ELR (cell line): ENCODE data around the gene TLR10.
"Not testable (repeated sequence)": the region's sequence is repeated elsewhere in the genome, so short reads cannot be mapped to it uniquely, and the experiment has no call there.

ENCODE experiments used
- DNase-seq: peaks from one replicate; pipeline ENCODE4 v3.0.0-alpha.2; 2015; ENCODE audit warnings: low read depth

Gene TLR10

DNA sequence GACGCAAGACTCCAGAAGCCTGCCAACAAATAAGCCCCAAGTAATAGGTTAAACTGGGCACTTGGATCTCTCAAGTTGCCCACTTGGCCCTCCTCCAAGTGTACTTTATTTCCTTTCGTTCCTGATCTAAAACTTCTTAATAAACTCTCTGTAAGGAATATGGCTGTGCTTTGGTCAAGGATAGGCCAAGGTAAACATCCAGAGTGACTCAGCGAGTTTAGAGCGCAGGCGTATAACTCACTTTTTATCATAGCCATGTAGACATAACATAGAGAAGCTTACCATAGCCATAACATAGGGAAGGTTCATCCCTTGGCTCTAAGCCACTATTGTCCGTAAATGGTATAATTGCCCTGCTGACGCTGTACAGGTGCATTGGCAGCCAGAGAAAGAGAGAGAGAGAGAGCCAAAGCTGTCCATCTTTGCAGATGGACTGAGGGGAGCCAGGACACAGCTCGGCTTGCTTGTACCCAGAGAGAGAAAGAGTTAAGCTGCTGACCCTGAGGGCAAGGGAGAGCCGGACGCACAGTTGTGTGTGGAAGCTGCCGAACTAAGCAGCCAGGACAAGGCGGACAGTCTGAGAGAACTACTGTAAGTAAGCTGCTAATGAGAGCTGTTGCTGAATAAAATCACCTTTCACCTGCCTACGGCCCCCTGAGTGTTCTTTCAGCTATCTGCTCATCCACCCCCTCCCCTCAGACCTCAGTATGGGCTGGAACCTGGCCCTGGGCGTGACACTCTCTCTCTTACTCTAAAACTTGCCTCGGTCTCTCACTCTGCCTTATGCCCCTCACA is 20.0 kb upstream of the TLR10 start:
- no peak for DNase-seq

DNA sequence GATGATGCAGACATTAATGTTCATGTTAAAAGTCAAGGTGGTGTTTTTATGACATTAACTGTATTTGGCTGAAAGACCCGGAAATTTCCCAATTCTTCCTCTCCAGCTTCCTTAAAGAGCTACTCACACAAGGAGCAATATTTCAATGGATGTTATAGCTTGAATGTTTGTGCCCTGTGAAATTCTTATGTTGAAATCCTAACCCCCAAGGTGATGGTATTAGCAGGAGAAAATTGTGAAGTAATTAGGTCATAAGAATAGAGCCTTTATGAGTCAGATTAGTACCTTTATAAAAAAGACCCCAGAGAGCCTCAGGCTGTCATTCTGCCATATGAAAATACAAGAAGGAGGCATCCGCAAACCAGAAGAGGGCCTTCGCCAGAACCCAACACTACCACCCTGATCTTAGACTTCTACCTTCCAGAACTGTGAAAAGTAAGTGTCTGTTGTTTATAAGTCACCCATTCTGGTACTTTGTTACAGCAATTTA is 18.2 kb upstream of the TLR10 start:
- no peak for DNase-seq

DNA sequence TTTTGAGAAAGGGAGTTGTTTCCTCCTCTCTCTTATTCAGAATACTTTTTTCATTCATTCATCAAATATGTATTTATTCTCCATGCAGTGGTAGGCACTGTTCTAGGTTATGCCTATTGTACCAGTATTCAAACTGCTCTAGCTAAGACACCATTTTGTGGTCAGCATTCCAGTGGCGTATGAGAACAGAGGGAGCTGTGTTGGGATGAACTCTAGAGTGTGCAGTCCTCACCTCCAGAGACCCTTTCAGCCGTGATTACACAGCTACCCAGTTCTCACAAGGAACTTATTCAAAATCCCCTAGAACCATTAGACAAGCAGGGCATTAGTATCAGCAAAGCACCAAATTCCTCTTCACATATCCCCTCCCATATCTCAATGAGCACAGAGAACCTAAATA is 17.6 kb upstream of the TLR10 start:
- no peak for DNase-seq

DNA sequence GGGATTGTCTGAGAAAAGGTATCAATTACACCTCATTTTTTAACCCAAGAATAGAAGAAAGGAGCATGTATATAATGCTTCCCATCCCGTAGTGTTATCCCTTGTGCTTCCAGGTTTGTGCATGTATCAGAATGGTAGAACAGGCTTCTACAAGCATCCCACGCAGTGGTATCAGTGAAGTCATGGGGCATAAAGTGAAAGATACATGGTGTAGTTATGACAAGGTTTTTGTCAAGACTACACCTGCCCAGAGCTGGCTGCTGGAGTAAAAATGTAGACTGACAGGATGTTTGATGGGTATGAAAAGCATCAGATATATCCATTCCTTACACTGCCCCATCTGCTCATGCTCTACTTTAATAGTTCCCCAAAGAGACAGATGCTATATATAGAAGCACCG is 12.3 kb upstream of the TLR10 start:
- no peak for DNase-seq

DNA sequence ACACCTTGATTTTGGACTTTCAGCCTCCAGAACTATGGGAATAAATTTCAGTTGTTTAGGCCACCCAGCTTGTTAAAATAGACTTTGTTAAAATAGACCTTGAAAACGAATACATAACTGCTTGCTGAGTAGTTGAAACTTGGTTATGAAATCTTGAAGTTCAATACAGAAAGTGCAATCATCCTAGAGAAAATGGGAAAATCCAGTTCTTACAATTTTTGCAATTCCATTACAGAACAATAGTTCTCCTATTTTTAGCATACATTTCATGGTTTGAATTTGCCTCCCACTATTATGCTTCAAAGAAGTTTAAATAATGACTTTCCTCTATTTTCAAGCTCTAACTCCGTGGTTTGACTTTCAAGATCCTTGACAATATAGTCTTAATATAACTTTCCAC is 11.3 kb upstream of the TLR10 start:
- DNase-seq: no peak

DNA sequence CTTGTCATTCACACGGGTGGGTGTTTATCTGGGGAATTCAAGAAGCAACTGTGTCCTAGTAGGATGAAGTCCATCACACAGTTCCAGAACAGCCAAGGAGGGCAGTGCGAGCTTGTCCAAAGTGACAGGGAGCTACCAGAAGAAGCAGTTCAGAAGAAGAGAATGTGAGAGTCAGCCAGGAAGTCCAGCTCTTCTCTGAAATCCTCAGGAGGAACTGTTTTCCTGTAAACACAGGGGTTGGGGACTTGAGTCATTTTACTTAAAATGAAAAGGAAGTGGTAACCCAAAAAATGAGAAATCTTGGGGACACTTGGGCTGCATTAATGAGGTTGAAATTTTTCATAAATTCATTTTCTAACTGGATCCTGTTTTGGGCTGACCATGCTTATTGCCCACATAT is 8.2 kb upstream of the TLR10 start:
- no peak for DNase-seq

DNA sequence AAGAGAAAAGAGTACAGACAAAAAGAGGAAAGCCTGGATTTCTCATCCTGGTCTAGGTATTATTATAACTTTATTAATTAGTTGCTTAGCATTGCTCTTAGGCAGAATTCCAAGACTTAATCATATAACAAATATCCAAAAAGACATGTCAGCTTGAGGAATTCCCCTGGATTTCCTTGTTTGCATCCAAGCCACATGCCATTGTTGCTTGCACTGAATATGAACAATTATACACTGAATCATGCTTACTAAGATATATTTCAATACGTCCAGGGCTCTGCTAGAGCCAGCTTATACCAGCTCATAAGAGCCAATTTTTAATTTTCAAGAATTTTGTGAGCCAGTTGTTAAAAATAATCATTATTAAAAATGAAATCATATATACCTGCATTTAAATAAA is 5.5 kb upstream of the TLR10 start:
- peak; percentile 27 for DNase-seq

DNA sequence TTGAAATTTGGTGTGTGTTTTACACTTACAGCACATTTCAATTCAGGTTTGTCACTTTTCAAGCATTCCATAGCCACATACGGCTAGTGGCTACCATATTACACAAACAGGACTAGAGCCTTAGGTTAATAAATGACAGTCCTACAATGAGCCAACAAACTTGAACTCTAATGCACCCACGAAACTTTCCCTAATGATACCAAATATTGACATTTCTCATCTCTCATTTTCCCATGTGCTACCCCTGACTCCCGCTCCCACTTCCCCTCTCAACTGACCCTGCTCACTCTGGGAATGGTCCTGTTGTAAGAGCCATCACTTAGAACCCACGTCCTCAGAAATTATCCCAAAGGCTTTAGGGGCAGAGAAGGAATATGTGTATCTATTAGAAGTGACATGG is 4.9 kb upstream of the TLR10 start:
- no peak for DNase-seq

DNA sequence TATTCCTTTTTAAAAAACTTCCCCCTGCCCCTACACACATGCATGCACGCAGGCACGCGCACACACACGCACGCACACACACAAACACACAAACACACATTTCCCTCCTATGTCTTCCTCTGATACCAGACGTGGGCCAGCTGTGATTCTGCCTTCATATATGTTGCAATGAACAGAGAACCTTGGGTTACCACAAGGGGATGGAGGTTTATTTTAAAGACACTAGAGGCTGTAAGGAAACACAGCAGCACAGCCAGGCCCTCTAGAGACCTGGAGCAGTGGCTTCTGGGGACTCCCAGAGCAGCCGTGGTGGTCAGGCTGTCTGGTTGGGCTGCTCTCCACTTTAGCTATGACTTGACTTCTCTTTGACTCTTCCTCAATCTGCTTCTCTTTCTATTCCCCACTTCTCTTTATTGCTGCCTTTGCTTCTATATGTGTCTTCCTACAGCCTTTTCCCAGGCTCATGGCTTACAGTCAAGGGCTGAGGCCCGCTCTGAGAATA is 3.2 kb upstream of the TLR10 start:
- no peak for DNase-seq

DNA sequence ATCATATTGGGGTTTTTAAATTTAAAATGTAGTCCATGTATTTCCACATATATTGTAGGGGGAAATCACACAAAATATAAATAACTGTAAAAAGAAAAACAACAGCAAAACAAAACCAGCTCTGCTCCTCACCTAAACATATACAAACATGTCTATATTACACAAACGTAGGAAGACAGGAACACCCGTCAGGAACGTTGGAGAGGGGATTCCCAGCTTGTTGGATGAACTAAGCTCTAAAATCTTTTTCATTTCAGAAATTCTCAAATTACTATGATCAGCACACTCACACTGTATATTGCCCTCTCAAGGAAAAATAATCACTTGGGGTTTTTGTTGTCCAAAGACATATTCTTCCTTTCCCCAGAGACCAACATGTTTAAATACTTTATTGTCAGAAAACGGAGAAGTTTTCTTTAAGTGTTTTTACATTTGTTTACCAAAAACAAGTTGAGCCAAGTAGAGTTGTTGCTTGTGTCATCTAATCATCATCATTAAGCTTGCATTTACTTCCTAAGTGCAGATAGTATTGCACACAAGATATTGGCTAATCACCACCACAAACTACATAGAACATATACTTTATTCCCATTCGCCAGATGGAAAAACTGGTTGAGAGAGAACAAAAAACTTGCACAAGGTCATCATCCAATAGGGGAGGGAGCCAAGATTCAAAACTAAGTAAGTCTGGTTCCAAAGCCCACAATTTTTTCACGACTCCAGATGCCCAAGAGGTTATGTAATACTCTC is 2.4 kb upstream of the TLR10 start:
- DNase-seq: no peak

DNA sequence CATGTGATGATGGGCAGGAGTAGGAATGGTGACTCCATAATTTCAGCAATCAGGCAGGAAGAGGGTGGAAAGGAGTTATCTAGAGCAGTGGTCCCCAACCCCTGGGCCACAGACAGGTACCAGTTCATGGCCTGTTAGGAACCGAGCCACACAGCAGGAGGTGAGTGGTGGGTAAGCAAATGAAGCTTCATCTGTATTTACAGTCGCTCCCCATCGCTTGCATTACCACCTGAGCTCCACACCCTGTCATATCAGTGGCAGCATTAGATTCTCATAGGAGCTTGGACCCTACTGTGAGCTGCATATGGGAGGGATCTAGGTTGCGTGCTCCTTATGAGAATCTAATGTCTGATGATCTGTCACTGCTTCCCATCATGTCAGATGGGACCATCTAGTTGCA is 1.4 kb upstream of the TLR10 start:
- no peak for DNase-seq

DNA sequence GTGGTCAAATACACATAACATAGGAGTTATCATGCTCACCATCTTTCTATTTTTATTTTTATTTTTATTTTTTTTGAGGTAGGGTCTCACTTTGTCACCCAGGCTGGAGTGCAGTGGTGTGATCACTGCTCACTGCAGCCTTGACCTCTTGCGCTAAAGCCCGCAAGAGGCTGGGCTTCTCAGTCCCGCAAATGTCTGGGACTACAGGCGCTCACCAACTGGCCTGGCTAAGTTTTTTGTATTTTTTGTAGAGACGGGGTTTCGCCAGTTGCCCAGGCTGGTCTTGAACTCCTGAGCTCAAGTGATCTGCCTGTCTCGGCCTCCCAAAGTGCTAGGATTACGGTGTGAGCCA is 295 bp upstream of the TLR10 start:
- no peak for DNase-seq

DNA sequence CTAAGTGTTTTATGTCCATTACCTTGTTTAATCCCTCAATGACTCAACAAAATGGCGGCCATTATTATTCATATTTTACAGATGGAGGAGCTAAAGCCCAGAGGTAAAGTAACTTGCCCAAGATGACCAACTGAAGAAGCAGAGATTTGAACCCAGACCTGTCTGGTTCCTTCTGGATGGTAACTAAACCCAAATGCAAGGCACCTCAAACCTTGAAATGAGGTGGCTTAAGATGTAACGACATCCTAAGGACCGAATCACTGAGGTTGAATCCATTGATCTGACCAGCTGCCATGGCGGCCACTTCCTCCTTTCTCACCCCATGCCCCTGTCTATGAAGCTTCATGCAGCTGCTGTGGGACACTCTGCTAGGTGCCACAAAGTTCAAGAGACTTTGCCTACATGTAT is 932 bp downstream of the TLR10 start:
- no peak for DNase-seq

DNA sequence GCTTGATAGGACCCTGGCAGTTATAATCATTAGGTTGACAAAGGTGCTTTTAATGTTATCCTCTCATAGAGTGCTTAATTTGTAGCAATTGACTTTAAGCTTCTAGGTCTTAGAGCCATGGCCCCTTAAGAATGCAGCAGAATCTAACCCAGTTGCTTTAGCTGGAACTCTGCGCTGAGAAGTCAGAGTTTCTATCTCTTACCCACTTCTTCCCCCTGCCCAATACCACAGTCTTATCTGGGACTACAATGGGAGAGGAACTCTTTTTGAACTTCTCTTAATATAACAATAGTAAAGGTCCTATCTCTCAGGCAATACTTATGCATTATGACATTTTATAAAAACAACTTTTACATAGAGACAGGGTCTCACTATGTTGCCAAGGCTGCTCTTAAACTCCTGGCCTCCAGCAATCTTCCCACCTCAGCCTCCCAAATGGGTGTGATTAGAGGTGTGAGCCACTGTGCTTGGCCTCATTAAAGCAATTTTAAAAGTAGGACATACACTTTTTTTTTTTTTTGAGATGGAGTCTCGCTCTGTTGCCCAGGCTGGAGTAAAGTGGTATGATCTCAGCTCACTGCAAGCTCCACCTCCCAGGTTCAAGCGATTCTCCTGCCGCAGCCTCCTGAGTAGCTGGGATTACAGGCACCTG is 1.8 kb downstream of the TLR10 start:
- no peak for DNase-seq

DNA sequence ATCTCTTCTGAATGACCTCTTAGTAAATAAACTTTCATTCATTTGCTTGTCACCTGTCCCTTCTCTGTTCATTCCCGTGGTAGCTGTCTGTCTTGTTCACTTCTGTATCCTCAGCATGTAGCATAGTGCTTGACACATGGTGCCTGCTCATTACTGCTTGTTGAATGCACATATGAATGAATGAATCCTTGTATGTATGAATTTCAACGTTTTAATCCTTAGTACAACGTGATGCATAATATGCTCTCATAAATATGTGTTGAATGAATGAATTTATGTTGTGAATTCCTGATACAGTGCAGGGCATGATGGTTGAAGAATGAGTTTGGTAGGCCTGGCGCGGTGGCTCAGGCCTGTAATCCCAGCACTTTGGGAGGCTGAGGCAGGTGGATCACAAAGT is 3.0 kb downstream of the TLR10 start:
- no peak for DNase-seq

DNA sequence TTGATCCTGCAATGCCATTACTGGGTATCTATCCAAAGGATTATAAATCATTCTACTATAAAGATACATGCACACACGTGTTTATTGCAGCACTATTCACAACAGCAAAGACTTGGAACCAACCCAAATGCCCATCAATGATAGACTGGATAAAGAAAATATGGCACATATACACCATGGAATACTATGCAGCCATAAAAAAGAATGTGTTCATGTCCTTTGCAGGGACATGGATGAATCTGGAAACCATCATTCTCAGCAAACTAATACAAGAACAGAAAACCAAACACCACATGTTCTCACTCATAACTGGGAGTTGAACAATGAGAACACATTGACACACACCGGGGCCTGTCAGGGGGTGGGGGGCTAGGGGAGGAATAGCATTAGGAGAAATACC is 4.9 kb downstream of the TLR10 start:
- not testable (repeated sequence) for DNase-seq

DNA sequence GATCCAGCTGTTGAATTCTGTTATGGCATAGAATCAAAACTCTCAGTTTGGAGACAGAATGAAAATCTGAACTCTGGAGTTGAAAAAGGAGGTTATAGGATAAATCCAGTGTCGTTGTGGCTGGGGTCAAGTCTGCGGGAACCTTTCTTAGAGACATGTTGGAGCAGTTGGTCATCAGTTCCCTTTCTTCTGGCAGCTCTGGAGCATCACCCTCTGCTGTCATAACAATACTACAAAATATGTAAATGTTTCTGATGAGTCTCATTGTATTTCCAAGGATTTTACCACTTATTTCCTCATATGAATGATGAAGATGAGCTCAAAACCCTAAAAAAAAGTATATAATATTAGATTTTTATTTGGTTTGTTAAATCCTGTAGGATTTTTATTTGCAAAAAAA is 7.5 kb downstream of the TLR10 start:
- no peak for DNase-seq

DNA sequence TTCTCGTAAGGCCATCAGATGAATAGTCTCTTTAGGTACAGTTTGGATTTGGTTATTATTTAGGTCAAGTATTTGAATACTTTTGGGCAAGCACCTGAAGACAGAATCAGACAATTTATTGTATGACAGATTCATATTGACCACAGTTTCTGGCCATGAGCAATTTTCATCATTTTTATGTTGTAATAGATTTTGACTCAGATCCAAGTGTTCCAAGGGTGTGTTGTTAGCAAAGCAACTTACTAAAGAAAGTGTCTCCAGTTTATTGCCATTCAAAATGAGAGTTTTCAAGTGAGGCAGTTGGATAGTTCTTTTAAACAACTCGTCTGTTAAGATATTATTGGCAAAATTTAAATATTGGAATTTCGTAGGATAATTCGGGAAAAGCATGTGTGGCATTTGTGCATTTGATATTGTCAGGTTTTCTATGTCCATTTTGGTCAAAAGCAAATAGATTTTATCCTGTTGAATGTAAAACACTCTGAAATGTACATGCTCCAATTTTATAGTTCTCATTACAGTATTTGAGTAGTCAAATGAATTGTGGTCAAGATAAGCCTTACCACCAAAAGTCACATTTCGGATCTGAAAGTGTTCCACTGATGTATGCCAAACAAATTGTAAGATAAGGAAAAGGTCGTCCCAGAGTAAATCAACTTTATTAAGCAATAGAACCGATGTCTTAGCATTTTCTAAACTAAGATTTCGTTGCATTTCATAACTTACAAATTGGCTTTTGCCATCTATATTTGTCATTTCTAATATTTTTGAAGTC is 8.4 kb downstream of the TLR10 start:
- DNase-seq: no peak

DNA sequence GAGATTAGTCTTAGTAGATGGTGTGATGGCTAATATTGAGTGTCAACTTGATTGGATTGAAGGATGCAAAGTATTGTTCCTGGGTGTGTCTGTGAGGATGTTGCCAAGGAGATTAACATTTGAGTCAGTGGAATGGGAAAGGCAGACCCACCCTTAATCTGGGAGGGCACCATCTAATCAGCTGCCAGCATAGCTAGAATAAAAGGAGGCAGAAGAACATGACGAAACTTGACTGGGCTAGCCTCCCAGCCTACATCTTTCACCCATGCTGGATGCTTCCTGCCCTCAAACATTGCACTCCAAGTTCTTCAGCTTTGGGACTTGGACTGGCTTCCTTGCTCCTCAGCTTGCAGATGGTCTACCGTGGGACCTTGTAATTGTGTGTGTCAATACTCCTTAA is 12.5 kb downstream of the TLR10 start:
- not testable (repeated sequence) for DNase-seq

DNA sequence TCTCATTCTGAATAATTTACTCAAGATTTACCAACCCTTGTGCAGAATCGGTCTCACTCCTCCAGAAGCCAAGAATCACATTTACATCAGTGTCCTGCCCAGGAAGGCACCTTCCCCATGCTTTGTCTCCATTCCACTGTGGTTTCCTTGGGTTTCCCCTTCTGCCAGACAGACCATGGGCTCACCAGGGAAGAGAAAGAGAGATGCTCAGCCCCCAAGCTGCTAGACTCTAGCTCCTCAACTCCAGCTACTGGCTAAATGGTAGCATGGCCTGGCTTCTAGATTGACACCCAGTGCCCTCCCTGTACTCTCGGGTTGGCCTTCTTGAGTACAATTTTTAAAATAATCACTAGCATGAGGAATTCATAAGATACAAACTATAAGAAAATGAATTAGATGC is 12.9 kb downstream of the TLR10 start:
- no peak for DNase-seq

DNA sequence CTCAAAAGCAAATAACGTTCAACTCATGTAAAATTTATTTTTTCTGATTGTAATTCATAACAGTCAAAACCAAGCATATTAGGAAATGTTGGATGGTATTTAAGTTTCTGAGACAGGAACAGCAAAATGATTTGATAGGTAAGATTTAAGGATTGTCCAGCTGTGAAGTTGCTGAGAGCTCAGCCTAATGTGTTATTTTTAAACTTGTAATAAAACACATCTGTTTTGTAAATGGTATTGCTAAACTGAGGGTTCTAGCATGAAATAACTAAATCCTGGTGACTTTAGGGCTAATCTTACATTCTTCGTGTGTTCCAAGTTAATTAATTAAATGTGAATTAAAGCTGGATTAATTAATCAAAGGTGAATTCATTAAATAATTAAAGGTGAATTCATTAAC is 13.3 kb downstream of the TLR10 start:
- no peak for DNase-seq

DNA sequence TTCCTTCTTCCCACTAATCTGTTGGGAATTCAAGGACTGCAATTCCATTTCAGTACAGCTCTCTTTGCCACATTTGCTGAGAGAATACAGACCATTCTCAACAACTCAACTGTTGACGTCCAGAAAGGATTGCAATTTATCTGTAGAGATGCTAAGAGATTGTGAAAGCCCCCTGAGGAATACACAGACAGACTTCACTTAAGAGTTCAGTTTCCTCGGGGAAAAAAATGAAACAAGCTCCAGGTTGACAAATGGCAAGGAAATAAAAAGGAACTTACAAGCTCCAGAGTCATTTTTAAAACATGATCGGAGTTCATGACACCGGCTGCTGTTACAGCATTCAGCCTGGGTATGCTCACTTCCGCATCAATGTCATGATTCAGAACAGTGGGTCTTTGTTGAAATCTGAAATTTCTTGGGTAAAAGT is 13.8 kb downstream of the TLR10 start:
- DNase-seq: no peak
